ENCODE measurements around the gene H3-3A. TPM values are rescaled to one million over a fixed set of nuclear protein-coding genes. Genes with fewer than 3 reads are reported as not detected.

H3-3A gene
- total and polyA plus RNA-seq, 2 experiments from 2014 or later, result 913 to 2,407 TPM

DNA sequence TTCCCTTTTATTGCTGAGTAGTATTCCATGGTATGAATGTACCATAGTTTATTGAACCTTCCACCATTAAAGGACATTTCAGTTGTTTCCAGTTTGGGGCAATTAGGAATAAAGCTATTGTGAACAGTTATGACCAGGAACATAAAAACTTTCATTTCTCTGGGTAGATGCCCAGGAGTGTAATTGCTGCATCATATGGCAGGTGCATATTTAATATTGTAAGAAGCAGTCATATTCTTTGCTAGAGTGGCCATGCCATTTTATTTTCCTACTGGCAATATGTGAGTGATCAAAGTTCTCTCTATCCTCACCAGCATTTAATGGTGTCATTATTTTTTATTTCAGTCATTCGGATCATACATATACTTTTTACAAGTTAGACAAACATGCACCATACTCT, 23.9 kb upstream of the H3-3A start (continued):
- TF ChIP-seq, protein P1, sequence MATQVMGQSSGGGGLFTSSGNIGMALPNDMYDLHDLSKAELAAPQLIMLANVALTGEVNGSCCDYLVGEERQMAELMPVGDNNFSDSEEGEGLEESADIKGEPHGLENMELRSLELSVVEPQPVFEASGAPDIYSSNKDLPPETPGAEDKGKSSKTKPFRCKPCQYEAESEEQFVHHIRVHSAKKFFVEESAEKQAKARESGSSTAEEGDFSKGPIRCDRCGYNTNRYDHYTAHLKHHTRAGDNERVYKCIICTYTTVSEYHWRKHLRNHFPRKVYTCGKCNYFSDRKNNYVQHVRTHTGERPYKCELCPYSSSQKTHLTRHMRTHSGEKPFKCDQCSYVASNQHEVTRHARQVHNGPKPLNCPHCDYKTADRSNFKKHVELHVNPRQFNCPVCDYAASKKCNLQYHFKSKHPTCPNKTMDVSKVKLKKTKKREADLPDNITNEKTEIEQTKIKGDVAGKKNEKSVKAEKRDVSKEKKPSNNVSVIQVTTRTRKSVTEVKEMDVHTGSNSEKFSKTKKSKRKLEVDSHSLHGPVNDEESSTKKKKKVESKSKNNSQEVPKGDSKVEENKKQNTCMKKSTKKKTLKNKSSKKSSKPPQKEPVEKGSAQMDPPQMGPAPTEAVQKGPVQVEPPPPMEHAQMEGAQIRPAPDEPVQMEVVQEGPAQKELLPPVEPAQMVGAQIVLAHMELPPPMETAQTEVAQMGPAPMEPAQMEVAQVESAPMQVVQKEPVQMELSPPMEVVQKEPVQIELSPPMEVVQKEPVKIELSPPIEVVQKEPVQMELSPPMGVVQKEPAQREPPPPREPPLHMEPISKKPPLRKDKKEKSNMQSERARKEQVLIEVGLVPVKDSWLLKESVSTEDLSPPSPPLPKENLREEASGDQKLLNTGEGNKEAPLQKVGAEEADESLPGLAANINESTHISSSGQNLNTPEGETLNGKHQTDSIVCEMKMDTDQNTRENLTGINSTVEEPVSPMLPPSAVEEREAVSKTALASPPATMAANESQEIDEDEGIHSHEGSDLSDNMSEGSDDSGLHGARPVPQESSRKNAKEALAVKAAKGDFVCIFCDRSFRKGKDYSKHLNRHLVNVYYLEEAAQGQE (IDR thresholded peaks at IDR 0.05; ENCODE audit: unreplicated experiment), result no peak
- TF ChIP-seq NANOG (IDR thresholded peaks at IDR 0.05; ENCODE audit: borderline replicate concordance), result no peak
- TF ChIP-seq EZH2 (IDR thresholded peaks at IDR 0.05; ENCODE audit: low read depth, unreplicated experiment), result no peak
- no peak for TF ChIP-seq CREB1 (CRISPR knock-in tag; IDR thresholded peaks at IDR 0.05; ENCODE audit: low read depth)
- no peak for TF ChIP-seq ZNF114 (CRISPR knock-in tag; IDR thresholded peaks at IDR 0.05)

DNA sequence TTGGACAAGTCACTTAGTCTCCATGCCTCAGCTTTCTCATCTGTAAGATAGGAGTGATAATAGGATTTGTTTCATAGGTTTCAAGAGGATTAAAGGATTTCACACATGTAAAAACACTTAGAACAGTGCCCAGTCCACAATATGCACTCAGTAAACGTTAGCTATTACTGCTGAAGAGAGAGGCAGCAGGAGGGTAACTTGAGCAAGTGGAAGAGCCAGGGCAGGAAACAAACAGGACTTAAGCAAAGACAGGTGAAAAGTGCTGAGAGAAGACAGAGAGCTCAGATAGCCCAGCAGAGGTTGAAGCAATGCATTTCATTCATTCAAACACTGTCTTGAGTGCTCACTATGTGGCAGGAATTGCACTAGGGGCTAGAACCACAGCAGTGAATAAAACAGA, 21.1 kb upstream of the H3-3A start:
- no peaks in the 10 kb centered on the region for H3K9me3 Mint-ChIP-seq
- Histone ChIP-seq H2AFZ (no peak overlapping the region), H3F3A (replicated peaks; ENCODE audit: low read depth) (no peaks in the 10 kb centered on the region), H3K4me3 (no peak overlapping the region), H3K9me2 (ENCODE audit: insufficient read depth) (no peaks in the 10 kb centered on the region), H3K36me3 (ENCODE audit: insufficient read depth) (no peaks in the 10 kb centered on the region), H3K4me2 (no peak overlapping the region), H4K20me1 (replicated peaks; ENCODE audit: insufficient read depth) (no peaks in the 10 kb centered on the region), H3K4me1 (ENCODE audit: insufficient read depth) (no peaks in the 10 kb centered on the region; the same call in 1 of the 2 replicates), H3K27me3 (ENCODE audit: insufficient read depth) (no peaks in the 10 kb centered on the region), H3K27ac (ENCODE audit: low read depth) (no peak overlapping the region), H3K79me2 (replicated peaks; ENCODE audit: insufficient read depth) (no peaks in the 10 kb centered on the region)
- DNase-seq (ENCODE audit: low spot score) (no peak), ATAC-seq (no peak)
- H3K27ac Mint-ChIP-seq, result no peak overlapping the region
- H3K4me1 Mint-ChIP-seq, result no peaks in the 10 kb centered on the region
- no peak overlapping the region for H3K4me3 Mint-ChIP-seq
- H3K27me3 Mint-ChIP-seq (ENCODE audit: insufficient read depth, low read depth, poor library complexity), result no peaks in the 10 kb centered on the region
- H3K36me3 Mint-ChIP-seq (ENCODE audit: low read depth), result no peaks in the 10 kb centered on the region
- TF ChIP-seq JUNB (IDR thresholded peaks at IDR 0.05; ENCODE audit: unreplicated experiment) (no peak), ZNF331 (CRISPR knock-in tag; IDR thresholded peaks at IDR 0.05; ENCODE audit: low read depth) (no peak), POLR2AphosphoS5 (IDR thresholded peaks at IDR 0.05; ENCODE audit: low read depth) (no peak), CTCF (conservative IDR thresholded peaks at IDR 0.05; ENCODE audit: low read depth in 2 of 2) (no peak), ETS1 (IDR thresholded peaks at IDR 0.05) (no peak), EZH2phosphoT487 (IDR thresholded peaks at IDR 0.05; ENCODE audit: unreplicated experiment) (no peak), ZNF114 (CRISPR knock-in tag; IDR thresholded peaks at IDR 0.05) (no peak)

Measured in GM23338 (cell line).